Stimulated activated CD4-positive, alpha-beta T cell treated with anti-CD3 and anti-CD28 coated beads, TNF-alpha, amount 100 ng/mL, for 24 hours (primary cell): Measurements from ENCODE around the gene FIBCD1.

ENCODE experiments used
- DNase-seq, 3 experiments: peaks; one replicate each; pipeline ENCODE4 v3.0.0-alpha.2; 2020; ENCODE audit warnings: low read depth in 3 of 3

FIBCD1 gene

GRCh38 chr9:130938652-130939404, at the start of gene FIBCD1:
TSS of gene FIBCD1 (minus strand) at chr9:130939247. CDS start at chr9:130938607, 640 bp downstream.
- DNase-seq = no peak

DNA sequence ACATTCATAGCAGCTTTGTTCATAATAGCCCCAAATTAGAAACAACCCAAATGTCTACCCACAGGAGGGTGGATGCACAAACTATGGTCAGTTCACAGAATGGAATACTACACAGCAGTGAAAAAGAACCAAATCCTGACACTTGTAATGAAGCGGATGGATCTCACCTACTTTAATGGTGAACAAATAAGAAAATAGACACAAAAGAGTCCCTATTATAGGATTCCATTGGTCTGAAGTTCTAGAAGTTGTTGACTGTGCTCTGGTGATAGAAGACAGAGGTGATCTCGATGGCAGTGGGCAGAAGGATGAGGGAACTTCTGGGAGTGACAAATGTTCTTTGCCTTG, 49.3 kb upstream of the FIBCD1 start:
- no peak for DNase-seq

GRCh38 chr9:130987738-130988399, 48.8 kb upstream of the FIBCD1 start:
- no peak for DNase-seq

DNA sequence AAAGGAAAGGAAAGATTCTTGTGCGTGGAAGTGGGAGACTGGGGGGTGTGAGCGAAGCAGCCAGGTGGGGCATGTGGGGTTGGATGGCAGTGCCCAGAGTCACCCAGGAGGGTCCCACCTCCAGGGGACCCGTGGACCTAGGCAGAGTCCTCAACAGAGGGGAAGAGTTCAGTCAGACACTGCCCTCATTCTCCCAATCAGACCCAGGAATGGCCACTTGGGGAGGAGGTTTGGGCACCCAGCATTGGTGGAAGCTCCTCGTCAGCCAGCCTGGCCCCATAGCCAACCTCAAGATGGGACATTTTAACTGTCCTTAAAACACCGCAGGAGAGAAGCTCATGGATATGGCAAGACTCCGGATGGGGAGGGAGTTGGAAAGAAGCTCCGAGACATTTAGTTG, 48.0 kb upstream of the FIBCD1 start:
- no peak for DNase-seq

DNA sequence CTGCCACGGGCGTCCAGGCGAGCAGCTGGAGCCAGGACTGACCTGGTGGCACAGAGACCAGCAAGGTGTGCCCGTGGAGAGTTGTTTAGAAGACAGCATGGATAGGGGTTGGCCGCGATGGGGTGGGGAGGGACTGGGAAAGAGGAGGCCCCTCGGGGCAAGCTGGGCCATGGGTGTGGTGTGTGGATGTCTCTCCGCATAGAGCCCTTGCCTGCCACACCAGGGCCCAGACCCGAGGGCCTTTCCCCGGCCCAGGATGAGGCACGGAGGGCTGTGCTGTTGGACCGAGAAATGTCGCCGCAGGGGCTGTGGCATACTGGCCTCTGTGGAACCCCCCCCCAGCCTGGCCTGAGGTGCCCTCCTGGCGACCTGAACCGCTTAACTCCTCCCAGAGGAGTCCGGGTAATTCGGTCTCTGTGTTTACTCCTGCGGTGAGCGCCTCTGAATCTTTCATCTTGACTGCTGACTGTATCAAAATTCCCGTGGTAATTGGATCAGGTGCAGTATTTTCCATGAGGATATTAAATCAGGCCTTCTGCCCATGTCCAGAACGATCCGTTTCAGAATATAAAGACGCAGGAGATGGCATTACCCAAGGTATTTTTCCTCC, 47.4 kb upstream of the FIBCD1 start:
- no peak for DNase-seq

GRCh38 chr9:130985606-130986162, 46.6 kb upstream of the FIBCD1 start:
- DNase-seq = no peak

DNA sequence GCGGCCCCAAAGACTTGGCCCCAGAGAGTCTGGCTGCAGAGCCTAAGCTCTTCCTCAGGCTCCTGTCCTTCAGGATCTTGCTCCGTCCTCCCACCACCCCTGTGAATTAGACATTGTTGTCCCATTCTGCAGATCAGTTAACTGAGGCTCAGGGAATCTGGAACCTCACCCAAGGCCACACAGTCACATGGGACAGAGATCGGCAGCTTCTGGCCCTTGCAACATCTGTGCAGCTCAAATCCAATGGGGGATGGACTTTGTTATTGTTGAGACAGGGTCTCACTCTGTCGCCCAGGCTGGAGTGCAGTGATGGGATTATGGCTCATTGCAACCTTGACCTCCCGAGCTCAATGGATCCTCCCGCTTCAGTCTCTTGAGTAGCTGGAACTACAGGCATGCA, 46.0 kb upstream of the FIBCD1 start:
- DNase-seq = no peak

GRCh38 chr9:130984521-130984920, 45.5 kb upstream of the FIBCD1 start:
- DNase-seq = no peak

DNA sequence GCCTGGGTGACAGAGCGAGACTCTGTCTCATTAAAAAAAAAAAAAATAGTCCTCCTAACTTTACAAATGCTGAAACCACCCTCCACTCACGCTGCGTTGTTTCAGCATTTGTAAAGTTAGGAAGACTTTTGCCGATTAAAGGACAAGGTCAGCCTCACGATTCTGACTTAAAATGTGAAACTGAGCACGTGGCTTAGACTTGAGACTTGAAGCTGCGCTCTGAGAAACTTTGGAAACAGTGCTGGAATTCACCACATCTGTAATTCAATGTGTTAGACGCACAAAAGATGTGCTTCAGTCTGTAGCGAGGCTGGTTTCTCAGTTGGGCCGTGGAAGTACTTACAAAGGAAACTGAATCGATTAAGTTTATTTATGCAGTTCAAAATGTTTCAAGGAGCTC, 44.9 kb upstream of the FIBCD1 start:
- no peak for DNase-seq

GRCh38 chr9:130983359-130983670, 44.3 kb upstream of the FIBCD1 start:
- no peak for DNase-seq

DNA sequence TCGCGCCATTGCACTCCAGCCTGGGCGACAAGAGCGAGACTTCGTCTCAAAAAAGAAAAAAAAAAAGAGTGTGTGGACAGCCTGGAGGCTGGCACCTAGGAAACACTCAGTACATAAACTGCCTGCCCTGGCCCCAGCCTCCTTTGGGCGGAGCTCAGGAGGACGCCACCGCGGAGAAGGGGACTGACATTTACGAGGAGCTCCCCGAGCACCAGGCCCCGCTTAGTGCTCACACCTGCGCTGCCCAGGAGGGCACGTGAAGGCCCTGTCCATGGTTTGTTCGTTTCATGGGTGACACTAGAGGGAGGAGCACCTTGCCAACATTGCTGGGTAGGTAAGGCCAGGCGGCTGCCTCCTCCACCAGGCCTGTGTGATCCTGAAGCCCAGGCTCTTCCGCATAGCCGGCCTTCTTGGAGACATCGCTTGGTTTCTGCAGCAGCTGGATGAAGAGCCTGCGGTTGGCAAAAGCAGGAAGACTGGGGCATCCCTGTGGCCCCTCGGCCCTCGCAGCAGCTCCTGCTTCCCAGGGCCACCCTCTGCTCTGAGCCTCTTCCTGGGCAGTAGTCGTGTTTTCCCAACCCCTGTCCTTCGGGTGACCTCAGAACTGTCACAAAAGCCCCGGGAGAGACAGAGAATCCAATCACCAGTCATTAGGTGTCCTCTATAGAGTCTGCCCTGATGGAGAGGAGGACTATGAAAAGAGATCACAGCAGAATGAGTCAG, 43.8 kb upstream of the FIBCD1 start:
- no peak for DNase-seq

DNA sequence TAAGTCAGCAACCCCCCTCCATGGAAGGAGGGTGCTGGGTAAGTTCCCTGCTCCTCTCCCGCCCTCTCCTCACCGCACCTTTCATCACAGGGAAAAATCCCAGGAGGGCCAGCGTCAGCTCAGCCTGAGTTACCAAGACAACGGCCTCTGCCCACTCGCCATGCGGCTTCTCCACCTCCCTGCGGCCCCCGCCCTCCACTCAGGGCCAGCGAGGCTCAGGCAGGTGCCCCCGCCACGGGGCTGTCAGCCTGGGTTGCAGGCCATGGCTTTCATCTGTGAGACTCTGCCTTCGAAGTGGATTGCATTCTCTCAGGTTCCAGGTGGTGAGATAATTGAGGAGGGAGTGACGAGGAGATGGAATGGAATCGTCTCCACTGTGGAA, 42.7 kb upstream of the FIBCD1 start:
- DNase-seq = no peak

DNA sequence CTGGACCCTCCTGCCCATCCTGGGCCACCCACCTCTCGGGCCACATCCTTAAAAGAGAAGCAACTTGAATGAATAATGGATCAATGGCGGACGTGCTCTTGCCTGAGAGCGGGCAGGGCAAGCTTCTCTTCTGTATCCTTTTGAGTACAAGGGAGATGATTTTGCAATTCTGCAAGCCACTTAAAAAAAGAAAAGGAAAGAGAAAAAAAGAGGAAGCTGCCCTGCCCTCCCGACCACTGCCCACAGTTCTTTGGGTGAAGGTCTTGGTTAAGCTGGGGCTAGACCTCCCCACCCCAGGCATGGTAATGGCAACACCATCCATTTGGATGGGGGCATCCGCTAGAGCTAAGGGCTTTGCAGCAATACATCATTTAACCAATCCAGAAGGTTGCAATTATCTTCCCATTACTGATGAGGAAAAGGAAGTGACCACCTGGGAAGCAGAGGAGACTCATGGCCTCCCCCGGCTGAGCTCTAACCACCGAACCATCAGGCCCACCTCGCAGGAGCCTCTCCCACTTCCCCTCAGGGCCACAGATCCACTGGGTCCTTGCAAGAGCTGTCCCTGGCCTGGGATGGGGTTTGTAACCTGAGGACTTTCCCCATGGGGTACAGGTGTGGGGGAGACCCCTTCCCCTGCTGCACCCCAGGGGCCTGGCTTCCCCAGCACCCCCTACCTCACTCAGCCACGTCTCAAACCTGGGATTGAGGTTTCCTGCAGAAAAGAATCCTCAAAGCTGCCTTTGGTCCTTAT, 42.1 kb upstream of the FIBCD1 start:
- DNase-seq = no peak

- no peak for DNase-seq
These were observed 41.5 kb upstream of the FIBCD1 start for GRCh38 chr9:130980526-130980925.

DNA sequence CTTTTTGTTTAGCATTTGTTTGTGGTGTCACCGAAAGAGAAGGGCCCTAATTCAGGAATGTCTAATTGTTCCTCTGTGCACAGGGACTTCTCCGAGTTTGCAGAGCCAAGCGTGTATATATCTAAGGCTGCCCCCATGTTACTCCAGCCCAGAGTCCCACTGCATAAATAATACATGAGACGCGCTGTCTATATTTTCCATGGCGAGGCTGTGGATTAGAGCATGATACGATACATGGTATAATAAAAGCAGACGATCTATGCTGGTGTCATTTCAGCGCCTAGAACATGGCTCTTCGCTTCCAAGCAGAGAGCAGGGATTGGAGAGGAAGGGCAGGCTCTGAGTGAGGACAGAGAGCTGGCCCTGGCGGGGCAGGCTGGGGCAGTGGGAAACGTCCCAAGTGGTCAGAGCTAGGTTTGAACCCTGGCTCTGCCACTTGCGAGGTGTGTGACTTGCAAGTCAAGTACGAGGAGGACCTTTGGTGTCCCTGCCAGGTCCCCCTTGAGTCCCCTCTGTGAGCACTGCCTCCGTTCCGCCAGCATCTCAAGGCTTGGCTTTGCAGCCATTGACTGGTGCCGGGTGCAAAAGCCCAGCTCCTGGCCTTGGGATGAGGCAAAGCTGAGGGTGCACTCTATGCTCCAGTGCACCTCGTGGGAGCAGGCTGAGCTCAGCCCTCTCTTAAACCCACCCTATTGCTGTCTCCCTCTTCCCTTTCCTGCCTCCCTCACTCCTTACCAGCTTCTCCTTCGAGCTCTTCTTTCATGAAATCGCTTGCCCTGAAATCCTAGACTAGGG, 40.7 kb upstream of the FIBCD1 start:
- no peak for DNase-seq

DNA sequence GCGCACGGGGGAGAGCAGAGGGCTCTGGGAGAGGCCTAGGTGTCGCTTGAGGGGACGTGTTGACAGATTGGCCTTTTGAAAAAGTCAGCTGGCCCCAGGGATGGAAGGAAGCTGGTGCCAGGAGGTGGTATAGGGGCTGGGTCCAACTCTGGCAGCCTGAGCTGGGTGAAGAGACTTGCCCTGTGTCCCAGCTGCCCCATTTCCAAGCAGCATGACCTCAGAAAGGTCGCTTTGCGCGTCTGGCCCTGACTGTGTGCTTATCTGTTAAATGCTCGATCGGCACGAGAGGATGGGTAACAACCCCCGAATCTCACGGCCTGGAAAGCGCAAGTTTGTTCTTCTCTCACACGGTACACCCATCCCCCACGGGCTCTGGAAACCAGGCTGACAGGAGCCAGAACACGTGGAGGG, 38.8 kb upstream of the FIBCD1 start:
- DNase-seq = no peak

GRCh38 chr9:130975932-130976841, 37.1 kb upstream of the FIBCD1 start:
- DNase-seq = no peak

DNA sequence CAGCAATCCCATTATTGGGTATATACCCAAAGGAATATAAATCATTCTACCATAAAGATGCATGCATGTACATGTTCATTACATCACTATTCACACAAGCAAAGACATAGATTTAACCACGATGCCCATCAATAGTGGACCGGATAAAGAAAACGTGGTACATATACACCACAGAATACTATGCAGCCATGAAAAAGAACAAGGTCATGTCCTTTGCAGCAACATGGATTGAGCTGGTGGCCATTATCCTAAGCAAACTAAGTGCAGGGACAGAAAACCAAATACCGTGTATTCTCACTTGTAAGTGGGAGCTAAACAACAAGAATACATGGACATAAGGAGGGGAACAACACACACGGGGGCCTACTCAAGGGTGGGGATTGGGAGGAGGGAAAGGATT, 36.1 kb upstream of the FIBCD1 start:
- DNase-seq = no peak

DNA sequence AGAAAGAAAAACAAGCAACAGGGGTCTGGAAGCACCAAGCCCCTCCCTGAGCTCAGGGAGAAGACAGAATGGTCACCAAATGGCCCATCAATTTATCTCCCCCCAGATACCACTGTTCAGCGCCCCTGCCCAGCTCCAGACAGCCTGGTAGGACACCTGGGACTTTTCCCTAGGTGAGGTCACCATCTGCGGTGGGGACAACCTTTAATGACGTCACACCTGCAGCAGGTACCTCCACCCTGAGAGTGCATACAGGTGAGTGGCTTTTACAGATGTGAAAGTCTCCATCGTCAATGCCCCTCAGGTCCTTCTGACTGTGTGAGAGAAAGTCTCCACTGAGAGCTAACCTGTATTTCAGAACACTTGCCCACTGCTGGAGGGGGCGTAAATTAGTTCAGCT, 35.6 kb upstream of the FIBCD1 start:
- DNase-seq = no peak
